ENCODE data around the gene HK1.

The HK1 gene

DNA sequence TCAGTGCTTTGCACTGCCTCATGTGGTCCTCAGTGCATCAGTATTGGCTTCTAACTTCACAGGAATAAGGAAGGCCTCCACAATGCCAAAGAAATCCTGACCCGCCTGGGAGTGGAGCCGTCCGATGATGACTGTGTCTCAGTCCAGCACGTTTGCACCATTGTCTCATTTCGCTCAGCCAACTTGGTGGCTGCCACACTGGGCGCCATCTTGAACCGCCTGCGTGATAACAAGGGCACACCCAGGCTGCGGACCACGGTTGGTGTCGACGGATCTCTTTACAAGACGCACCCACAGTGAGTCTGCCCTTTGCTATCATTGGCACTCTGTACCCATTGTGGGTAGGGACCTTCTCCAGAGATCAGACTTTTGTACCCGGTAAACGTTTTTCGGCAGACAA is 101.5 kb downstream of the HK1 start:
- no peak for DNase-seq

DNA sequence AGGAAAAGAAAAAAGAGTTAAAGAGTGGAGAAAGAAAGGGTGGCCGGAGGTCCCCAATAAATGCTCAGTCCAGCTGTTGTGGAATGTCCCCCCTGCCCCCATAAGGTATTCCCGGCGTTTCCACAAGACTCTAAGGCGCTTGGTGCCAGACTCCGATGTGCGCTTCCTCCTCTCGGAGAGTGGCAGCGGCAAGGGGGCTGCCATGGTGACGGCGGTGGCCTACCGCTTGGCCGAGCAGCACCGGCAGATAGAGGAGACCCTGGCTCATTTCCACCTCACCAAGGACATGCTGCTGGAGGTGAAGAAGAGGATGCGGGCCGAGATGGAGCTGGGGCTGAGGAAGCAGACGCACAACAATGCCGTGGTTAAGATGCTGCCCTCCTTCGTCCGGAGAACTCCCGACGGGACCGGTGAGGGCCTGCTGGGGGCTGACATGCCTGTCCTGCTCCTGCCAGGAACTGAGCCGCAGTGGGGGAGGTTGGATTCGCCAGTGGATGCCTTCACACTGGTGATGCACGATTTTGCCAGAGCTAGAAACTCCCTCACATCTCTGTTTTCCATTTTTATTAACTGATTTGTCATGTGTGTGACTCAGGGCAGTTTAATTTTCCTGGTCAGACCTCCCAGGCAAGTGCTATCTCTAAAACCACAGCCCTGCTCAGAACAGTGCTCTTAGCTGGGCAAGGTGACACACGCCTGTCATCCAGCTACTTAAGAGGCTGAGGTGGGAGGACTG is 104.3 kb downstream of the HK1 start:
- no peak for DNase-seq

DNA sequence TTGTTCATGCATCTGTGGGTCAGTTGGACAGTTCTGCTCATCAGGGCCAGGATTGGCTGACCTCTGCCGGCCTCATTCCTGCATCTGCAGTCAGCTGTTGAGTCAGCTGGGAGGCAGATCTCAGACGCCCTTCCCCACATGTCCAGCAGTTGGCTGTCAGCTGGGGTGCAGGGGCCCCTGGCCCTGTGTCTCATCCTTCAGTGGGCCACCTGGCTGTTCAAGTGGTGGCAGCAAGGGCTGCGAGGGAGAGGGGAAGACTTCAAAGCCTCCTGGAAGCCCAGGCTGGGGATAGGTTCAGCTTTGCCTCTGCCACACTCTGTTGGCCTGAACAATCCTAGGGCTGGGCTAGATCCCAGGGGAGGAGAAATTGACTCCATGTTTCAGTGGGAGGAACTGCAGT is 105.3 kb downstream of the HK1 start:
- no peak for DNase-seq

DNA sequence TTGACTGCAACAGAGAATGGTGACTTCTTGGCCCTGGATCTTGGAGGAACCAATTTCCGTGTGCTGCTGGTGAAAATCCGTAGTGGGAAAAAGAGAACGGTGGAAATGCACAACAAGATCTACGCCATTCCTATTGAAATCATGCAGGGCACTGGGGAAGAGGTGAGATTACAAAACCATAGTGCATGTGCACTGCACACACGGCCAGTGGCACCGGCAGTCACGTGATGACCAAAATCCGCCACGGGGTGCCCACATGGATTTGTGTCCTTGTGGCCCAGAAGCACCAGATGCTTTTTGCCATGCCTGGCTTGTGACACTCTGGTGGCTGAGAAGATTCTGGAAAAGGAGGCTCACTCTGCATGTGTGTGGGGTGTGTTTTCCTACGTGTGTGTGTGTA is 106.0 kb downstream of the HK1 start:
- DNase-seq: no peak

DNA sequence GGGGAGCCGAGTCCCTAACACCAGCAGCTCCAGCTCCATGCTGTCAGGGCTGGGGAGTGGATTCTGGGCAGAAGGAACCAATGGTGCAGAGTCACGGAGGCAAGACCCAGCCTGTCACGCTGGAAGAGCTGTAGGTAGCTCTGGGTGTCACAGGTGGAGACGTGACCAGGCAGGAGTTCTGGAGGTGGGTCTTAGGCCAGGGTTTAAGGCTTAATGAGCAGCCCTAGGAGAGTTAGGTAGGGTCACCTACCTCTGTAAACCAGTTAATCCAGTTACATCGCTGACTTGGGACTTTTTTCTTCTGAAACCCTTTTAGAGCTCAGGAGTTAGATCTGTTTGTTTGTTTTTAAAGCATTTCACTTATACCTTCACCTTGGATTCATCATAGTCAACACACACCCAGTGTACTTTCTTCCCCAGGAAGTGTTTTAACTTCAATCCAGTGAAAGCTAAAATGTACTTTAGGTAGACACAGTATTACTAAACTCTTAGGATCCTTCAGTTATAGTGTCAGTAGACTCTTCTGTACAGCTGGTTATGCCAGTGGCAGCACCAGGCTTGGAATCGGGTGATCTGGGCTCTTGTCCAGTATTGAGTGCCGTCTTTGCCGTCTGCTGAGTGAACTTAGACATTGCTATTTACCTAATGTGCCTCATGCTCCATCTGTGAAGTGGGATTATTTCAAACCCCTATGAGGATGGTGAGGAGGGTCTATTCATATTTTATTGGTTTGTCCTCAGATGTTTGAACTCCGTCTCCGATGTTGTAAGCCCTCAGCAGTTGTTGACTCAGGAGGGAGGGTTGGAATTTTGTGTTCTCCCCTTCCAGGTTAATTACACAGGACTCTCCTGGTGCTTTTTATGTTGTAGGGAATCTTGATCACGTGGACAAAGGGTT is 107.4 kb downstream of the HK1 start:
- DNase-seq: no peak

DNA sequence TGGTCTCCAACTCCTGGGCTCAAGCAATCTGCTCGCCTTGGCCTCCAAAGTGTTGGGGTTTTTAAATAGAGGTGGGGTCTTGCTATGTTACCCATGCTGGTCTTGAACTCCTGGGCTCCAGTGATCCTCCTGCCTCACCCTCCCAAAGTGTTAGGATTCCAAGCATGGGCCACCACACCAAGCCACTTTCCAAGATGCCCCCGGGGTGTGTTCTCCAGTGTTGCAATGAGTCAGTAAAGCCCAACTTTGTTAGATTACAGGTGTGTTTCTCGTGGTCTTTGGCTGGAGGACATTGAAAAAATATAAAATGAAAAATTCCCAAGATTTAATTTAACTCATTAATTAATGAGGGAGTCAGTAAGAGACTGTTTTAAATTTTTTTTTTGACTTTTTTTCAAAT is 109.2 kb downstream of the HK1 start:
- DNase-seq: no peak

DNA sequence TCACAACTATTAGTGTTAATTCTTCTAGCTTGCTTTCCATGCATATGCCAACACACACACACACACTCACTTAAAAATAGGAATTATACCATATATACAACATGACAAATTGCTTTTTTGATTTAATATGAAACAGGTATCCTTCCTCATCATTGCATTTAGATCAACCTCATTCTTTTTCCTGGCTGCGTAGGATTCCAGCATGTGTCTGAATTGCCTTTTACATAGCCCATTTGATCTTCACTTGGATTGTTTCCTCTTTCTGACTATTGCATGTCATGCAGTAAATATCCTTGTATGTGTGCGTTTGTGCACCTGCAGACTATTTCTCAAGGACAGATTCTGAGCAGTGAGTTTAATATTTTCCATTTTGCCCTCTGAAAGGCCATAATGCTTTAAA is 110.2 kb downstream of the HK1 start:
- DNase-seq: no peak

DNA sequence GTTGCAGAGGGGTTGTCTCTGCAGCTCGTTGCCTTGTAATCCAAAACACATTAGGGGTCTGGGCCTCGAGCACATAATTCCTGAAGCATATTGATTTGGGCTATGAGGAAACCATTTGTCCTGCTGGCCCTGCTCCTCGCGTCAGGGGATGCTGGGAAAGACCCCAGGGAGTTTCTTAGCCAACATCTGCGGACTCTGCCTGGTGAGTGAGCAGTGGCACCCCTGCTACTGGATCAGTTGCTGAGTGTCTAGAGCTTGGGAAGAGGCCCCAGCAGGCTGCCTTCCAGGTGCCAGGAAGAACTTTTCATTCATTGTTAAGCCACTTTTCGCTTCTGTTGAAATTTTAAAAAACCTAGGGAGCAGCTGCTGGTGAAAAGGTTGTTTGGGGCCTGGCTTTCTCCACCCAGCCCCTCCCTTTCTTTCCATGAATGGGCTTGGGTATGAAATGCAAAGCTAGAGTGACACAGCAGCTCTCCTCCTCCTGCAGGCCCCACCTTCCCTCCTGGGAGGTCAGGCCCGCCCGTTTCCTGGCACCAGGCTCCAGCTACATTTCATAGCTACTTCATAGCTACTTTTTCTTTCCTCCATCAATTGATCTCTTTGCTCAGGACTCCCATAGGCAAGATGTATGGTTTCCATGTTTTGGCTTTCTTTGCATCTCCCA is 111.7 kb downstream of the HK1 start:
- peak in 1 of 2 experiments; percentile 21 for DNase-seq

DNA sequence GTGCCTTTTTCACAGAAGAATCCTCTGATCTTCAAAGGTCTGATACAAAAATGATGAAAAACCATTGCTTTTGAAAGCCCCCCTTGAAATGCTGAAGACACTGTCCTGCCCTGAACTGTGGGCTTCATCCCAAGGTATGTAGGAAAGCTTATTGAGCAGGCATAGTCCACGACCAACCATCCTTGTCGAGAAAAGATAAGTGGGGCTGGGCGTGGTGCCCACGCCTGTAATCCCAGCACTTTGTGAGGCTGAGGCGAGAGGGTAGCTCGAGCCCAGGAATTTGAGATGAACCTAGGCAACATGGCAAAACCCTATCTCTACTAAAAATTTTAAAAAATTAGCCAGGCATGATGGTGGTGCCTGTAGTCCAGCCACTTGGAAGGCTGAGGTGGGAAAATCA is 112.9 kb downstream of the HK1 start:
- DNase-seq: no peak

DNA sequence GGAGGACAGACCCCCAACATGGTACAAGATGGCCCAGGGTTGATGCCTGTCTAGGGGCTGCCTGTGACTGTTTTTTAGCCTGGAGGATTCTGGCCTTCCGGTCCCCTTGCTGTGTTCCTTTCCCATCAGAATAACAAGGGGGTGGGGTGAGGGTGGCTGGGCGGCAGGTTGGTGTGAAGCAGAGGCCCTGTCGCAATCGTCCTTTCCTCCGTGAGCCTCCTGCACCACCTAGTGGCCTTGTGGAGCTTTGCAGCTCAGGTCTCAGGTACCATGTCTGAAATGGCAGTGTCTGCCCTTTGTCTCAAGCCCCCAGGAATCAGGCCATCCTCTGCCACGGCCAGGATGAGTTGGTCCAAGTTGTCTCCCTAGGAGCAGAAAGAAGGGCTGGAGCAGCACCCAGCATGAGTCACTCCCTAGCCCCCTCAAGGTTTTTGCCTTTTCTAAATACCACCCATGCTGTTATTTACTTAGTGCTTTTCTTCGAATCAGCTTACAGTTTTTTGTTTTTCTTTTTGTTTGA is 114.2 kb downstream of the HK1 start:
- DNase-seq: peak; percentile 30 to 85

DNA sequence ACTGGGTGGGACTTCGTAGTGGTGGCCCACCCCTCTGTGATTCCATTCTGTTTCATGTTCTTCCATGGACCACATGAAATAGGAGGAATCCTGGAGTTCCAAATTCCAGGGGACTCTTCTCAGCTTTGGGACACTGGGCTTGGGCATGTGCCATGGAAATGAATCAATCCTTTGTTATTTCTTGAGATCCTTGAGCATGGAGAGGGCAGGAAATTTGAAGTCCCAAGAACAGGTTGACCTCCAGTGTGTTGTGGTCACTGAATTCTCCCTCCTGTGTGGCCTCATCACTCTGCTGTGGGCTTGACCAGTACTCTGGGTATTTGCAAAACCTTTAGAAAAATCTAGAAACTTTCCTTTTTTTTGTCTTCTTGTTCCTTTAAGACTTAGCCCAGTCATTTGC is 115.7 kb downstream of the HK1 start:
- no peak for DNase-seq

DNA sequence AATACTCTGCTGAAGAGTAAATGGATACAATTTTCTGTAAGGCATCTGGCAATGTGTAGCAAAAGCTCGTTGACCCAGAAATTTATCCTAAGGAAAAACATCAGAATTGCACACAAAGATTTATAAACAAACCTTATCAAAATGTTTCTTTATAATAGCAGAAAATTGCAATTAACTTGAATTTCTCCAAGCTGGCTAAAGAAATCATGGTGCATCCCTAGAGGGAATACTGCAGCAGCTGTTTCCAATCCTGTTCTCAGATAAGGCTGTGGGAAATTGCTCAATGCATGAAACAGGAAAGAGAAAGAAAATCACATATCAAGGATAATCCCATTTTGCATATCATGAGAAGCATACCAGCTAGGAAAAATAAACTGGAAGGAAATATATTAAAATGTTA is 119.7 kb downstream of the HK1 start:
- DNase-seq: no peak

DNA sequence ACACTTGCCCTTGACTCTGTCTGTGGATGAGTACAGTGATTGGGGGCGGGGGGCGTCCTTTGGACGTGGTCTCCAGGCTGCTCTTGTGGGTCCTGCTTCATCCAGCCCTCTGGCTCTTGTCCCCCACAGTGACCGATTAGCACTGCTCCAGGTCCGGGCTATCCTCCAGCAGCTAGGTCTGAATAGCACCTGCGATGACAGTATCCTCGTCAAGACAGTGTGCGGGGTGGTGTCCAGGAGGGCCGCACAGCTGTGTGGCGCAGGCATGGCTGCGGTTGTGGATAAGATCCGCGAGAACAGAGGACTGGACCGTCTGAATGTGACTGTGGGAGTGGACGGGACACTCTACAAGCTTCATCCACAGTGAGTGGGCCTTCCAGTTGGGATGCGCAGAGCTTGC is 120.2 kb downstream of the HK1 start:
- no peak for DNase-seq

DNA sequence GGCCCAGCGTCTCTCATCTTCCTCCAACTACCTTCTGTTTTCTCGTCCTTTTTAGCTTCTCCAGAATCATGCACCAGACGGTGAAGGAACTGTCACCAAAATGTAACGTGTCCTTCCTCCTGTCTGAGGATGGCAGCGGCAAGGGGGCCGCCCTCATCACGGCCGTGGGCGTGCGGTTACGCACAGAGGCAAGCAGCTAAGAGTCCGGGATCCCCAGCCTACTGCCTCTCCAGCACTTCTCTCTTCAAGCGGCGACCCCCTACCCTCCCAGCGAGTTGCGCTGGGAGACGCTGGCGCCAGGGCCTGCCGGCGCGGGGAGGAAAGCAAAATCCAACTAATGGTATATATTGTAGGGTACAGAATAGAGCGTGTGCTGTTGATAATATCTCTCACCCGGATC is 122.6 kb downstream of the HK1 start:
- DNase-seq: no peak

DNA sequence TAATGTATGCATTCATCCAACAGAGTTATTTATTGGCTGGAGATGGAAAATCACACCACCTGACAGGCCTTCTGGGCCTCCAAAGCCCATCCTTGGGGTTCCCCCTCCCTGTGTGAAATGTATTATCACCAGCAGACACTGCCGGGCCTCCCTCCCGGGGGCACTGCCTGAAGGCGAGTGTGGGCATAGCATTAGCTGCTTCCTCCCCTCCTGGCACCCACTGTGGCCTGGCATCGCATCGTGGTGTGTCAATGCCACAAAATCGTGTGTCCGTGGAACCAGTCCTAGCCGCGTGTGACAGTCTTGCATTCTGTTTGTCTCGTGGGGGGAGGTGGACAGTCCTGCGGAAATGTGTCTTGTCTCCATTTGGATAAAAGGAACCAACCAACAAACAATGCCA is 123.1 kb downstream of the HK1 start:
- DNase-seq: no peak

DNA sequence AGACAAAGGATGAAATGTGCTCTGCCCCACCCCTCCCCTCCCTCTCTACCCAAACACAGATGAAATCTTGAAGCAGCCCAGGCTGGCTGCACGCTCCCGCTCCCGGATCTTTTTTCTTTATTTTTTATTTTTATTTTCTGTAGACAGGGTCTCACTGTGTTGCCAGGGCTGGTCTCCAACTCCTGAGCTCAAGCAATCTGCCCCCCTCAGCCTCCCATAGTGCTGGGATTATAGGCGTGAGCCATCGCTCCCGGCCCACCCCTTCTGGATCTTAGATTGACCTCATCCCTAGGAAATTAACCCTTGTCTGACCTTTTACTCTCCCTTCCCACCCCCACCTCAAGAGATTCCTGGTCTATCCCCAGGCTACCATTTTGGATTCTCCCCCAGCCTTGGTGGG is 124.1 kb downstream of the HK1 start:
- no peak for DNase-seq

DNA sequence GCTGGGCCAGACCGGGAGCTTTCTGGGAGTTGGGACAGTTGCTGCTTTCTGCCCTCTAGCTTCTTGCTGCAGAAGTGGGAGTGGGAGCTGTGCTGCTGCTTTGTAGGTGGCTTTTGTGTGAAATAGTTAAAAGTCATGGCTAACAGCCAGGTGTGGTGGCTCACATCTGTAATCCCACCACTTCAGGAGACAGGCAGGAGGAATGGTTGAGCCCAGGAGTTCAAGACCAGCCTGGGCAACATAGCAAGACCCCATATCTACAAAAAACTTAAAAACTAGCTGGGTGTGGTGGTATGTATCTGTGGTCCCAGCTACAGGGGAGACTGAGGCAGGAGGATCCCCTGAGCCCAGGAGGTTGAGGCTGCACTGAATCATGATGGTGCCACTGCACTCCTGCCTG is 124.8 kb downstream of the HK1 start:
- DNase-seq: no peak

DNA sequence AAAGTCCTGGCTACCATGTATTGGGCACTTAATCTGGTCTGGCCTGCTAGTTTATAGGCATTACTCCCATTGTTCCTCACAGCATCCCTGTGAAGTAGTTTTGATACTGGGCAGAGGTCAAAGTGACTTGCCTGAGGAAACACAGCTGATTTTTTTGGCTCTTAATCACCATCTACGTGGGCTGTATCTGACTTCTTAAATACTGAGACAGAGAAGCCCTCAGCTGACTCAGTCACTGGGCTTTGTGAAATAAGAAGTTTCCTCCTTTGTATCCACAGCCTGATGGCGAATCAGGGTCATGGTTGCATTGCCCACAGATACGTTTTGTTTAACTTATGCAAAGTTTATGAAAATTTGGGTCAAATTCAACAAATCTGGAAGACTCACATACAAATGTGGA is 125.2 kb downstream of the HK1 start:
- no peak for DNase-seq

DNA sequence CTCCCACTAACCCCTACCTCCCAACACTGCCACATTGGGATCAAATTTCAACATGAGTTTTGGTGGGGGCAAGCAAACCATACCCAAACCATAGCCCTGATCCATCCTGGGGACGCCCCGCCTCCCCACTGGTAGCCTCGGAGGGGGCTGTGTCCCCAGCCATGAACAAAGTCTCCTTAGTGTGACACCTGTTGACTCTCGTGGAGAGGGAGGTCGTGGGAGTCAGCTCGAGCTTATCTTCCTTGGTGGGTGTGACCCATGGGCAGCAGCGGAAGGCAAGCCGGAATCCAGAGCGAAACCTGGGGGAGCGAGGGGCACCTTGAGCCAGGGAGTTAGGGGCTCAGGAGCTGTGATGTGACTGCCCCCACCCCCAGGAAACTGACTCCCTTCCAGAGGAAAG is 126.5 kb downstream of the HK1 start:
- no peak for DNase-seq

DNA sequence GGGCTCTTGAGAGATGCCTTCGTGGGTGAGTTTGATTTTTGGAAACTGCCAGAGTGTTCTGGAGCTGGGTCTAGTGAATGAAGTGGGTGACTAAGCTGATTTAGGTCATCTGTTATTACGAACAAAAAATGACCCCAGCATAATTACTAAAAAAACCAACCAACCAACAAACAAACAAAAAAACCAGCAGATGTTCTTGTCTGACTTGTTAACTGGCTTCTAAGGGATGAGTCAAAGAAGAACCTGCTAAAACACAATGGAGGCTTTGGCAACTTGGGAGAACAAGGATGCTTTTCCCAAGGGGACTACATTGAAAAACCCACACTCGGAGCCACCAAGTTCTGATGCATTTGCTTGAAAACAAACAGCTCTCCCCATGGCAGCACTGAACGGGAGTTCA is 126.9 kb downstream of the HK1 start:
- DNase-seq: no peak

DNA sequence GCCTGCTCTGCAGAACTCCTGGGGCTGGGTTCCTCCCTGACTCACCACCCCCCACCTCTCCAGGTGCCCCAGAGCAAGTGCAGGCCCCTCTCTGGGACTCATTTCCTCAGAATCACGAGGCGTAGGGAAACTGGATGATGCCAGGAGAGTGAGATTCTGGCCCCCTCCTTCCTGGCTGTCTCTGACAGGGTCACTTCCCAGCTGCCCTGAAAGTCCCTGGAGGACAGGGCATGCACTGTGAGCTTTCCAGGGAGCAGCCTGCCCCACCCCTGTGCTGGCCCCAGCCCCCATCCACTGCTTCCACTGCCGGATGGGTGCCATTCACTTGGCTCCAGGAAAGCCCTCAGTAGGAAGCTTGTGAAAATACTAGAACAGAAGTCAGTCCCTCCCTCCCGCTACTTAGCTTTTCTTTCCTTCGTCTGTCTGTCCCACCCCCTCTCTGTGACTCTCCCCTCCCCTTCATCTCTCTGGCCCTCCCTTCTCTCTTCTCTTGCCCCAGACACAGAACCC is 128.1 kb downstream of the HK1 start:
- no peak for DNase-seq

DNA sequence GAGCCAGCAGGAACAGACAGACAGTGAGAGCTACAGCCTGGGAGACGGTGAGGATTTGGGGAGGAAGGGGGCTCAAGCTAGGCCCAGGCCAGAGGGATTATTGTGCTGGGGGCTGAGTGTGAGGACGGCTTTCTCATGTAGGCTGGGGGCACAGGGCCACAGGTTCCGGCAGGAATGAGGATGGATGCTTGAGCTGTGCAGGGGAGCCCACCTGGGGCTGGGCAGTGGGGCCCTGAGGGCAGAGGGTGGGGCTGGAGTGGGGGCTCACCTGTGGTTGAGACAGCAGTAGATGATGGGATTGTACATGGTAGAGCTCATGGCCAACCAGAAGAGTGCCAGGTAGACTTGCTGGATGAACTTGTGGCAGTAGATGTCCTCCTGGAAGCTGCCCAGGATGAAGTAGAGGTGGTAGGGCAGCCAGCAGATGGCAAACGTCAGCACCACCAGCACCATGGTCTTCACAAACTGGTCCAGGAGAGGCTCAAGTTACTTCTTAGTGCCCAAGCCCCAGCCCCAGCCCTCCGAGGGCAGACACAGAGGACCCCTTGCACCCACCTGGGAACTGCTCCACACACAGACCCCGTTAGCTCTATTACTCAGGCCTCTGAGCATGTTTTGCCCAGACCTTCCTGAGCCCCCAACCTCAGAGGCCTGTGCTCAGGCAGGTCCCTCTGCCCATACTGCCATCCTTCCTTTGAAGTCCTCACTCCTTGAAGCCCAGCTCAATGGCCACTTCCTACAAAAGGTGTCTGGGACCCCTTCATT is 128.7 kb downstream of the HK1 start:
- DNase-seq: no peak

Measured in NCI-H526 (cell line).